DND-41 (cell line): ENCODE data around the gene EPHB3.

Experiments
- ATAC-seq: fragments of 200-7000 bp; cut with Tn5 transposase; 3 replicates; pipeline ENCODE4 v1.9.1; 2021; ENCODE audit warnings: low read depth; ENCODE audit not compliant: insufficient read depth
- DNase-seq: peaks from one replicate; pipeline ENCODE4 v3.0.0-alpha.2; 2020
- H2AFZ ChIP-seq: 2 replicates; pipeline ENCODE4 v1.6.0; 2012; ENCODE audit warnings: low read depth, low read length
- H3K27ac ChIP-seq: 2 replicates; pipeline ENCODE4 v1.5.1; 2012; ENCODE audit warnings: low read length, inconsistent platforms
- H3K27me3 ChIP-seq: fragments of 200-600 bp; sonication (generic); 2 replicates; pipeline ENCODE4 v1.6.0; 2012; ENCODE audit warnings: low read length, mild to moderate bottlenecking, inconsistent platforms; ENCODE audit not compliant: insufficient read depth, poor library complexity
- H3K36me3 ChIP-seq: 2 replicates; pipeline ENCODE4 v1.5.1; 2012; ENCODE audit warnings: low read length, inconsistent platforms; ENCODE audit not compliant: insufficient read depth
- H3K4me1 ChIP-seq: 2 replicates; pipeline ENCODE4 v1.5.1; 2012; ENCODE audit warnings: mild to moderate bottlenecking, low read length; ENCODE audit not compliant: insufficient read depth
- H3K4me2 ChIP-seq: 2 replicates; pipeline ENCODE4 v1.6.0; 2012; ENCODE audit warnings: mild to moderate bottlenecking, moderate library complexity, low read length, inconsistent platforms; ENCODE audit not compliant: insufficient read depth
- H3K4me3 ChIP-seq, 2 experiments: fragments of 200-600 bp in 1 of 2; shearing (Covaris generic) in 1 of 2; 2 replicates each; pipeline ENCODE4 v1.5.1; 2012 to 2016; ENCODE audit warnings: inconsistent platforms in 2 of 2, low read length in 2 of 2, mild to moderate bottlenecking in 2 of 2, low read depth in 1 of 2, moderate library complexity in 1 of 2
- H3K79me2 ChIP-seq: 2 replicates; pipeline ENCODE4 v1.6.0; 2012; ENCODE audit warnings: low read length, inconsistent platforms; ENCODE audit not compliant: insufficient read depth
- H3K9ac ChIP-seq: 2 replicates; pipeline ENCODE4 v1.6.0; 2012; ENCODE audit warnings: low read depth, mild to moderate bottlenecking, inconsistent platforms, low read length, moderate library complexity
- H3K9me3 ChIP-seq: 2 replicates; pipeline ENCODE4 v1.5.1; 2012; ENCODE audit warnings: low read length, moderate library complexity, mild to moderate bottlenecking, inconsistent platforms; ENCODE audit not compliant: insufficient read depth, severe bottlenecking
- H4K20me1 ChIP-seq: 2 replicates; pipeline ENCODE4 v1.6.0; 2012; ENCODE audit warnings: low read length; ENCODE audit not compliant: insufficient read depth
- EZH2 ChIP-seq: IDR thresholded peaks from 3 replicates; pipeline ENCODE4 v1.6.1; 2012; ENCODE audit warnings: borderline replicate concordance, low read depth, mild to moderate bottlenecking, moderate library complexity, low read length, inconsistent platforms; ENCODE audit not compliant: severe bottlenecking
- TF ChIP-seq, protein P1 (sequence below): IDR thresholded peaks from 2 replicates; pipeline ENCODE4 v1.5.1; 2012; ENCODE audit warnings: borderline replicate concordance, low read length, moderate library complexity, mild to moderate bottlenecking; ENCODE audit not compliant: poor library complexity, severe bottlenecking; ENCODE audit errors: extremely low read depth

Gene EPHB3

DNA sequence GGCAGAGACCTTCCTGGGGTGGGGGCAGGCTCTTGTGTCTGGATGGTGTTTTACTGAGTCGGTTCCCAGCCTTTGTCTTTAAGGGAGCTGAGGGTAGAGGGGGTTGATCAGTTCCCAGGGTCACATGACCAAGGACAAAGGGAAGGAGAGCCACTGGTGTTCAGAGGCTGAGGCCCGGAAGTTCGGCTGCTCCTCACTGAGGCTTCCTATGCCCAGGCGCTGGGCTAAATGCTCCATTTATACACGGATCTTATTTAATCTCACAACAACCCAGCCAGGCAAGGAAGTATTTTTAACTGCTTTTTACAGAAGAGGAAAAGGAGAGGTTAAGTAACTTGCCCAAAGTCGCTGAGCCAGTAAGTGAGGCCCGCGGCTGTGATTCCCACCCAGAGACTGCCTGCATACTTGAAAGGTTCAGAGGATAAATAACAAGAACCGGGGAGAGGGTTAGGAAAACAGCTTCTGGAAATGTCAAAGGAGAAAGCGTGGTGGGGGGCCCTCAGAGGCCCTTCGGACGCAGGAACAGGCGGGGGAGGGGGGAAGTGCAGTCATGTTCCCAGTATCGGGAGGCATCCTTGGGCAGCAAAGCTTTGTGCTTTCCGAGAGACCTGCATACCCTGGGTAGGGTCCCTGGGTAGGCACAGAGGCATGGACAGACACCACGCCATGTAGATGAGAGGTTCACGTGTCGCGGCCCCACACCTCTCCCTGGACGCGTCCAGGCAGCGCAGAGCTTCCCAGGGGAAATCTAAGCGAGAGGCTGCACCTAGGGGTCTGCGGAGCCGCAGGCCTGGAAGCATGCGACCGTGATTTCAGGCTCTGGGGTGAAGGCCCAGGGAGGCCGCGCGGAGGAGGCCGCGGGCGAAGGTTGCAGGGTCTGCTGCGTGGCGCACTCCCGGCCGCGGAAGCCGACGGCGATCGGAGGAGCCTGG lies 21.3 kb downstream of the EPHB3 start:
- ATAC-seq (no peak), DNase-seq (no peak)
- no peaks in the 10 kb centered on the region for H3K79me2 ChIP-seq
- no peak overlapping the region for H3K4me3 ChIP-seq
- H3K9ac ChIP-seq, result no peak overlapping the region
- H4K20me1 ChIP-seq, result 0 out of 2 replicates have a peak, but pooled peaks cover 4% of the 10 kb centered on the region
- TF ChIP-seq, protein P1, sequence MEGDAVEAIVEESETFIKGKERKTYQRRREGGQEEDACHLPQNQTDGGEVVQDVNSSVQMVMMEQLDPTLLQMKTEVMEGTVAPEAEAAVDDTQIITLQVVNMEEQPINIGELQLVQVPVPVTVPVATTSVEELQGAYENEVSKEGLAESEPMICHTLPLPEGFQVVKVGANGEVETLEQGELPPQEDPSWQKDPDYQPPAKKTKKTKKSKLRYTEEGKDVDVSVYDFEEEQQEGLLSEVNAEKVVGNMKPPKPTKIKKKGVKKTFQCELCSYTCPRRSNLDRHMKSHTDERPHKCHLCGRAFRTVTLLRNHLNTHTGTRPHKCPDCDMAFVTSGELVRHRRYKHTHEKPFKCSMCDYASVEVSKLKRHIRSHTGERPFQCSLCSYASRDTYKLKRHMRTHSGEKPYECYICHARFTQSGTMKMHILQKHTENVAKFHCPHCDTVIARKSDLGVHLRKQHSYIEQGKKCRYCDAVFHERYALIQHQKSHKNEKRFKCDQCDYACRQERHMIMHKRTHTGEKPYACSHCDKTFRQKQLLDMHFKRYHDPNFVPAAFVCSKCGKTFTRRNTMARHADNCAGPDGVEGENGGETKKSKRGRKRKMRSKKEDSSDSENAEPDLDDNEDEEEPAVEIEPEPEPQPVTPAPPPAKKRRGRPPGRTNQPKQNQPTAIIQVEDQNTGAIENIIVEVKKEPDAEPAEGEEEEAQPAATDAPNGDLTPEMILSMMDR, result no peak
- no peak for TF ChIP-seq EZH2
- H3K4me1 ChIP-seq, result no peaks in the 10 kb centered on the region
- H3K9me3 ChIP-seq, result no peaks in the 10 kb centered on the region
- no peak overlapping the region for H3K27ac ChIP-seq
- H3K27me3 ChIP-seq, result no peaks in the 10 kb centered on the region
- no peak overlapping the region for H2AFZ ChIP-seq
- no peak overlapping the region for H3K4me2 ChIP-seq
- no peaks in the 10 kb centered on the region for H3K36me3 ChIP-seq

DNA sequence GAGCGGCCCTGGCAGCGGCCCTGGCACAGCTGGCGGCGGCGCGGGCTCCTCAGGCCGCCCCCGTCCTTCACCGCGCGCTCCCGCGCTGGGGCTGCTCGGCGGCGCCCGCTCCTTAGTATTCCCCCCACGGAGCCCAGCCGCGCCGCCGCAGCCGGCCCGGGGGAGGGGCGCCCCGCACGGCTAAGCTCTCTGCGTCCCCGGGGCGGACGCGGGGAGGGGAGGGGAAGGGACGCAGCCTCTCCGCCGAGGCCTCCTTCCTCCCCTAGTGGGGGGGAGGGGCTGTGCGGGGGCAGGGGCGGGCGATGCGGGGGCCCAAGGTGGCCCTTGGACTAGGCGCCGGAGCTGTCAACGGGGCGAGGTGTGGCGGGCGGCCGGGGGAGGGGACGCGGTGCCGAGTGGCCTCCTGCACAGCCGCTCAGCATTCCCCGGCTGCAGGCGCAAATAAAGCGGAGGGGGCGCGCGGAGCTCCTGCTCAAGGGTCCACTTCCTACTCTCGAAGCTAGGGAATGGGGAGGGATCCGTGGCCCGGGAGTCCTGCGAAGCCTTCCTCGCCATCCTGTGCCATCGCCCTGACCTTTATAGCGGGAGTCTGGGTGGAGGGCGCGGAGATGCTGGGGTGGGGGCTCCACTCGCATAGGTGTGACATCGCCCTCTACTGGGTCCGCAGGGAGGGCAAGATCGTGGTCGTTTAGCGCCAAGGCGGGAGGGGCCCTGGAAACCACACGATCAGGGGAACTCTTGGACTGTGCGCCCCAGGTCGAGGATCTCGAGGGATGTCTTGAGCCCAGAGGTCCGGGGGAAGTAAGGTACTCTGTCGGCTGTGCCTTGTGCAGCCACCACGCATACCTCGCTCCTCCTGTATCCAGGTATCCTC lies 22.2 kb downstream of the EPHB3 start:
- peak; percentile 9 for DNase-seq
- no peak for ATAC-seq
- no peak overlapping the region for H2AFZ ChIP-seq
- H3K27ac ChIP-seq, result no peak overlapping the region
- H3K4me3 ChIP-seq, result no peak overlapping the region
- no peaks in the 10 kb centered on the region for H3K79me2 ChIP-seq
- no peaks in the 10 kb centered on the region for H3K9me3 ChIP-seq
- H3K4me1 ChIP-seq, result no peaks in the 10 kb centered on the region
- 0 out of 2 replicates have a peak, but pooled peaks cover 4% of the 10 kb centered on the region for H4K20me1 ChIP-seq
- no peak for TF ChIP-seq EZH2
- TF ChIP-seq, protein P1, result no peak
- H3K9ac ChIP-seq, result no peak overlapping the region
- peaks cover 2% of the 10 kb centered on the region for H3K27me3 ChIP-seq
- H3K36me3 ChIP-seq, result no peaks in the 10 kb centered on the region
- no peak overlapping the region for H3K4me2 ChIP-seq

DNA sequence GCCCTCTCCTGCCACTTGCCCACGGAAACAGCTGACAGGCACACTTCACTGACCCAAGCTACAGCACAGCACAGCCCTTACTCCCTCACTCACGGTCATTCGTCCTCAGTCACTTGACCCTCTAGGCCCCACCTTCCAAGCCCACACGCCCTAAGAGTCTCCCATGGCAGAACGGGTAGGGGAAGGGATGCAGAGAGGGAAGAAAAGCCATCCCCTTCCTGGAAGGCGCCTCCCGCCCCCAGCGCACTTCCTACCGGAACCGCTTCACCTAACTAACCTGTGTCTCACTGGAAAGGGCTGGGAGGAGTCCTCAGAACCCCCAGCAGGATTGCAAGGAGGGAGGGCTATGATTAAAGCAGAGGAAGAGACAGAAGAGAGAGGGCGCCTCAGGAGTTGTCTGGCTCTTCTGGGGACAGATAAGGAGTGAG lies 22.9 kb downstream of the EPHB3 start:
- DNase-seq, result no peak
- H2AFZ ChIP-seq, result no peak overlapping the region
- no peaks in the 10 kb centered on the region for H3K4me1 ChIP-seq
- H3K9ac ChIP-seq, result no peak overlapping the region
- no peak overlapping the region for H3K27ac ChIP-seq
- no peaks in the 10 kb centered on the region for H3K79me2 ChIP-seq
- no peaks in the 10 kb centered on the region for H3K36me3 ChIP-seq
- H3K9me3 ChIP-seq, result no peaks in the 10 kb centered on the region
- 0 out of 2 replicates have a peak, but pooled peaks cover 4% of the 10 kb centered on the region for H4K20me1 ChIP-seq
- no peak for ATAC-seq
- no peak overlapping the region for H3K4me3 ChIP-seq
- H3K27me3 ChIP-seq, result peaks cover 3% of the 10 kb centered on the region
- H3K4me2 ChIP-seq, result no peak overlapping the region
- TF ChIP-seq, protein P1, result no peak
- TF ChIP-seq EZH2, result no peak
